Upper lobe of right lung (tissue), 1 donor: ENCODE results near the gene PTPRN2. TPM values are rescaled to one million over a fixed set of nuclear protein-coding genes. Genes with fewer than 3 reads are reported as not detected.

Experiments
- ATAC-seq: fragments of 200-7000 bp; cut with Tn5 transposase; one replicate; pipeline ENCODE4 v1.9.1; 2020; ENCODE audit warnings: mild to moderate bottlenecking, moderate library complexity
- DNase-seq: peaks from one replicate; pipeline ENCODE4 v3.0.0-alpha.2; 2020
- H3K27ac ChIP-seq: fragments of 200-600 bp; one replicate; pipeline ENCODE4 v1.8.0; 2022
- H3K27me3 ChIP-seq: fragments of 200-600 bp; one replicate; pipeline ENCODE4 v1.8.0; 2022; ENCODE audit warnings: mild to moderate bottlenecking
- H3K36me3 ChIP-seq: fragments of 200-600 bp; one replicate; pipeline ENCODE4 v1.8.0; 2022
- H3K4me1 ChIP-seq: fragments of 200-600 bp; one replicate; pipeline ENCODE4 v1.8.0; 2022
- H3K4me3 ChIP-seq: fragments of 200-600 bp; one replicate; pipeline ENCODE4 v1.8.0; 2022; ENCODE audit warnings: mild to moderate bottlenecking
- H3K9me3 ChIP-seq: fragments of 200-600 bp; one replicate; pipeline ENCODE4 v1.8.0; 2022
- intact Hi-C: fragments of 100-400 bp; cut with DNase I; formaldehyde crosslinking; loops from one replicate; pipeline ENCODE4 v1.11.0; 2022
- total RNA-seq: library from RNA; stranded (reverse); fragmentation: NEBNext Ultra II Directional; extraction: Animal tissue kit (Norgen Biotek cat#: 25700); gene quantifications from one replicate; pipeline ENCODE4 v1.2.1, GENCODE V29; 2021
- TF ChIP-seq, protein P1 (sequence below): fragments of 200-600 bp; IDR thresholded peaks from one replicate; pipeline ENCODE4 v1.8.0; 2022; ENCODE audit warnings: antibody characterized with exemption
- donor health status: DM: no; HTN: yes; CAD: no; lungs with severe emphysema.

PTPRN2 gene
- total RNA-seq, 1 donor from 2014 or later, result 4.9 TPM

DNA sequence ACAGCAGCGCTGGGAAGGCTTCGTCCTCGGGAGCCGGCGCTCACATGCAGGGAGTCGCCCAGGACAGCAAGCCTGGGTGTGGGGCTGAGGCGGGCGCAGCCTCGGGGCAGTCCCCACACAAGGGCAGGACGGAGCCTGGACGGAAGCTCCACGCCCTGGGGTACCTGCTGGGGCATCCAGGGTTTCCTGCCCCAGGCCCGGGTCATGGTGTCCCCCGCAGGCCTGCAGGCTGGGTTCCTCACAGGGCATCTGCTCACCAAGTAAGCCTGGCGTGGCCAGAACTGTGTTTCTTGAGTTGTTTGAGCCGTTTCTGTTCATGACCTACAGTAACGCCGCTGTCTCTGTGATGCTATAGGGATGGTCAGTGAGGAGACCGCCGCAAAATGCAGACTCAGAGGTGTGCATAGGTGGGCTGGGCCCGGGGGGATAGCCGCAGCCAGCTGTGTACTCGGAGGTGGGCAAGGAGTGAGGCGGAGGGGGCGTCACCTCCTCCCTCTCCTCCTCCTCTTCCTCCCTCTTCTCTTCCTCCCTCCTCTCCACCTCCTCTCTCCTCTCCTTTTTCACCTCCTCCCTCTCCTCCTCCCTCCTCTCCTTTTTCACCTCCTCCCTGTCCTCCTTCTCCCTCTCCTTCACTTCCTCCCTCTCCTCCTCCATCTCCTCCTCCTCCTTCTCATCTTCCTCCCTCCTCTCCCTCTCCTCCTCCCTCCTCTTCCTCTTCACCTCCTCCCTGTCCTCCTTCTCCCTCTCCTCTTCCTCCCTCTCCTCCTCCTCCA, 811.9 kb downstream of the PTPRN2 start:
- Histone ChIP-seq H3K27ac (no peak overlapping the region), H3K36me3 (no peaks in the 10 kb centered on the region), H3K4me3 (no peak overlapping the region), H3K9me3 (no peaks in the 10 kb centered on the region), H3K4me1 (no peaks in the 10 kb centered on the region), H3K27me3 (peaks cover 7% of the 10 kb centered on the region)
- TF ChIP-seq, protein P1, sequence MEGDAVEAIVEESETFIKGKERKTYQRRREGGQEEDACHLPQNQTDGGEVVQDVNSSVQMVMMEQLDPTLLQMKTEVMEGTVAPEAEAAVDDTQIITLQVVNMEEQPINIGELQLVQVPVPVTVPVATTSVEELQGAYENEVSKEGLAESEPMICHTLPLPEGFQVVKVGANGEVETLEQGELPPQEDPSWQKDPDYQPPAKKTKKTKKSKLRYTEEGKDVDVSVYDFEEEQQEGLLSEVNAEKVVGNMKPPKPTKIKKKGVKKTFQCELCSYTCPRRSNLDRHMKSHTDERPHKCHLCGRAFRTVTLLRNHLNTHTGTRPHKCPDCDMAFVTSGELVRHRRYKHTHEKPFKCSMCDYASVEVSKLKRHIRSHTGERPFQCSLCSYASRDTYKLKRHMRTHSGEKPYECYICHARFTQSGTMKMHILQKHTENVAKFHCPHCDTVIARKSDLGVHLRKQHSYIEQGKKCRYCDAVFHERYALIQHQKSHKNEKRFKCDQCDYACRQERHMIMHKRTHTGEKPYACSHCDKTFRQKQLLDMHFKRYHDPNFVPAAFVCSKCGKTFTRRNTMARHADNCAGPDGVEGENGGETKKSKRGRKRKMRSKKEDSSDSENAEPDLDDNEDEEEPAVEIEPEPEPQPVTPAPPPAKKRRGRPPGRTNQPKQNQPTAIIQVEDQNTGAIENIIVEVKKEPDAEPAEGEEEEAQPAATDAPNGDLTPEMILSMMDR, result no peak
- DNase-seq, result no peak
- intact Hi-C loops, result no loop called here
- no peak for ATAC-seq

DNA sequence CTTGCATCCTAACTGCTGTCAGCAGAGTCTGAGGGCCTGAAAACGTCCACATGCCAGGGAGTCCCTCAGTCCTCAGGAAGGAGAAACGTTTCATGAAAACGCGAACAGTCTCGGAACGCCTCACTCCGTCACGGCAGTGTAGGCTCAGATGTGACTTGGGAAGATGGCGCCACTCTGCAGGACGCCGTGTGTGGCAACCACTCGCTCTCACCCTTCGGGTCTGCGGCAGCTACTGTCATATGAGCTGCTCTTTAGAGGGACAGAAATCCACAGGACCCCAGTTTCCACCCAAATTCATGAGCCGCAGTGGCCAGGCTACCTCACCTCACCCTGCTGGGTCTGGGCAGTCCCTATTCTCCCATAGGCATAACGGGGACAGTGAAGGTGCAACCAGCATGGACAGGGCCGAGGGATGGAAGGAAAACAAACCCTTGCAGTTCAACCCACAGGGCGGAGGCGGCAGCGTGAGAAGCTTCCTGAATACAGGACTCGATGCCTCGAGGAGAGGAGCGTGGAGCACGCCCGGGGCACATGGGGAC, 812.5 kb downstream of the PTPRN2 start:
- Histone ChIP-seq H3K27ac (no peak overlapping the region), H3K4me3 (no peak overlapping the region), H3K36me3 (no peaks in the 10 kb centered on the region), H3K27me3 (peaks cover 7% of the 10 kb centered on the region), H3K9me3 (no peaks in the 10 kb centered on the region), H3K4me1 (no peaks in the 10 kb centered on the region)
- intact Hi-C loops, result no loop called here
- ATAC-seq, result no peak
- no peak for DNase-seq
- TF ChIP-seq, protein P1, result no peak

DNA sequence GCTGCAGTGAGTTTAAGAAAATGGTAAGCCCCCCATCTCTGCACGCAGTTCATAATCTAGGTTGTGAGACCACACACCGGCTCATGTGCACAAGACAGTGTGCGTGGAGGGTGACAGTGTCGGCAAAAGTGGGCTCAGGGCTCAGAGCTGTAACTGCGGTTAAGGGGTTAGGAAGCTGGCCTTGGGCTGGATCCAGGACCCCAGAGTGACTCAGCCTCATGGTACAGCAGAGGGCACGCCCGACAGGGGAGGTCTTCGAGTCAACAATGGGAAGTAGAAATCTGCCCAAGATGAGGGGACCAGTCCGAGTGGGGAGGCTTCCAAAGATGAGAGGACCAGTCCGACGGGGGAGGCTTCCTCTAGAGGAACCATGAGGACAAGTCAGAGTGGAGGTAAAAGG, 813.1 kb downstream of the PTPRN2 start:
- Histone ChIP-seq H3K4me3 (no peak overlapping the region), H3K27ac (no peak overlapping the region), H3K4me1 (no peaks in the 10 kb centered on the region), H3K27me3 (peaks cover 10% of the 10 kb centered on the region), H3K9me3 (no peaks in the 10 kb centered on the region), H3K36me3 (no peaks in the 10 kb centered on the region)
- intact Hi-C loops, result no loop called here
- TF ChIP-seq, protein P1, result no peak
- ATAC-seq, result no peak
- DNase-seq, result no peak

DNA sequence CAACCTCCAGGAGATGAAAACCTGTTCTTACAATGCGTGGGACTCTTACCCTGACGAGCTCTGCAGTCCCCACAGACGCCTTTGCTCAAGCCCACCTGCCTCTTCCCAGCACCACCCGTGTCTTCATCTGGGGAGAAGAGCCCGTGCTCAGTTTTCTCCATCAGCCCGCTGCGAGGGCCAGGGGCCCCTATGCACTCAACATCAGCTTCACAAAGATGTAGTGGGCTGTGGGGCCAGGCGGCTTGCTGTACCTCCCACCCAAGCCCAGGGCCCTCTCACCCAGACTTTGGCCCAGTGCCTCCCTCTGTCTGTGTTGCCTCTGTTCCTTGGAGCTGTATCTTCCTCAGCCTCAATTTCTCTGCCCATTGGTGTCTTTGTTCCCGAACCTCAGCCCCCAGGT, 814.3 kb downstream of the PTPRN2 start:
- DNase-seq (no peak), ATAC-seq (no peak)
- TF ChIP-seq, protein P1, result no peak
- intact Hi-C loops, result no loop called here
- Histone ChIP-seq H3K9me3 (no peaks in the 10 kb centered on the region), H3K4me3 (no peak overlapping the region), H3K36me3 (no peaks in the 10 kb centered on the region), H3K27me3 (peaks cover 14% of the 10 kb centered on the region), H3K27ac (no peak overlapping the region), H3K4me1 (no peaks in the 10 kb centered on the region)

DNA sequence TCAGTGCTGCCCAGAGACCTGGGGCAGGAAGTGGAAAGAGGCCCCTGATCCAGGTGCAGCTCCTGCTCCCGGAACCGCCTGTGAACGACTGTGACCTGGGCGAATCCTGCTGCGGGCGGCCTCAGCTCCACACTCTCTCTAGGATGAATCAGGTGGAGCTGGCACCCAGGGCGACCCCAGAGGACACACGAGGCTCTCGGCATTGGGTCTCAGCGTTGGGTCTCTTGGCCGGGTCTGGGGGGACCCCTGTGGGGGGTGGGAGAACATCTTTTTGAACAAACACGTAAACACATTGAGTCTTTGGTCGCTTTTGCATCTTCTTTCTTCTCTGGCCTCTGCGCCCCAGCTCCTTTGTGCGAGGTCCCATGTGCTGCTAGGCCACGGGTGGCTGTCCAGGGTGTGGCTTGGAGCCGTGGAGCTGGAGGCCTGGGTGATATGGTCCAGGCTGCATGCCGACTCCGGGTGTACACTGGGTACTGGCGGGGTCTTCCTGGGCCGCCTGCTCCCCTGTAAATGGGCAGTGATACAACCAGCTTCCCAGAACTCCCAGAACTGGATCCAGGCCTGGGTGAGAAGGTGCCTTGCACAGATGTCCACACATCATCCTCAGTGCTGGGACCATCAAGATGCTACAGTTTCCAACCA, 815.0 kb downstream of the PTPRN2 start:
- intact Hi-C loops, result no loop called here
- TF ChIP-seq, protein P1, result no peak
- Histone ChIP-seq H3K4me1 (no peaks in the 10 kb centered on the region), H3K27ac (no peak overlapping the region), H3K36me3 (no peaks in the 10 kb centered on the region), H3K4me3 (no peak overlapping the region), H3K27me3 (peaks cover 14% of the 10 kb centered on the region), H3K9me3 (no peaks in the 10 kb centered on the region)
- DNase-seq (no peak), ATAC-seq (no peak)
